NCI-H510A (cell line): ENCODE results near the gene ADGRL3.
A peak's percentile ranks its signal among the peaks of the same experiment; 100 is the strongest.
"Not testable (repeated sequence)": the region's sequence is repeated elsewhere in the genome, so short reads cannot be mapped to it uniquely, and the experiment has no call there.

Experiments
- DNase-seq: peaks from one replicate; lab custom pipeline; 2025; lab: John Stamatoyannopoulos, UW

The ADGRL3 gene

GRCh38 chr4:61500883-61501282, 300.8 kb downstream of the ADGRL3 start:
- no peak for DNase-seq

GRCh38 chr4:61501812-61502211, 301.7 kb downstream of the ADGRL3 start:
- DNase-seq = no peak

DNA sequence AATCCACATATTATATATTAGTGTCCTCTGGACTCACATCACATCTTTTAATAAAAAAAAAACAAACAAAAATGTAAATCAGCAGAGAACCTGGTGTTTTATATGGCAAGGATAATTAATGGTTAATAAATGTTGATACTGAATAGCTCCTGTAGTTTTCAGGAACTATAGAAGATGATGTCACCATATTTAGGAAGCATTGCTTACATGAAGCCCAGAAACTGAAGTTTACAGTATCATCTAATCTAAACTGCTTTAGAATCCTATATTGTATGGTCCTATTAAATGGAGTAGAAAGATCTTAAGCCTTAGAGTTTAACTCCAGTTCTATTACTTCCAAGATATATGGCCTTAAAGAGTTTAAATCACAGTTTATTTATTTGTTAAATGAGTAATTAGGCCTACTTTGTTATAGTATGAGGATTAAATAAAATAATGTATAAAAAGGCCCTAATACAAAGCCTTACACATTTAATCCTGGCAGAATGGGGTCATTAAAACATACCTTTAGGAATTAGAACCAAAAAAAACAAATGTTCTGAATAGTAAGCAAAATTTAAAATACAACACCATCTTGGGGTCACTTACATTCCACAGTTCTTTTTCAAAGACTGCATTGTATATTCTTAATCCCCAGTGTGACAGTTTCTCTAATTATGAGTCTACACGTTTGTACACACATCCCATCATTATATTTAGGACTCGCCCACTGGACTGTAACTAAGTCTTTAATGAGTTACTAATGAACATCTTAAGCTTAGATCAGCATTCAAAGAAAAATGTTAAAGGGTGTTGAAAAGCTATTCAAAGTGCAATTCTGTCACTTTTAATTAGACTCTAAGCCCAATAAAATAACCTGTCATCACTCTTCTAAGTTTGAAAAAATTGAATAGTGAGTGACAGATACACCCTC, 305.9 kb downstream of the ADGRL3 start:
- DNase-seq = no peak

GRCh38 chr4:61507091-61507490, 307.0 kb downstream of the ADGRL3 start:
- DNase-seq = no peak

DNA sequence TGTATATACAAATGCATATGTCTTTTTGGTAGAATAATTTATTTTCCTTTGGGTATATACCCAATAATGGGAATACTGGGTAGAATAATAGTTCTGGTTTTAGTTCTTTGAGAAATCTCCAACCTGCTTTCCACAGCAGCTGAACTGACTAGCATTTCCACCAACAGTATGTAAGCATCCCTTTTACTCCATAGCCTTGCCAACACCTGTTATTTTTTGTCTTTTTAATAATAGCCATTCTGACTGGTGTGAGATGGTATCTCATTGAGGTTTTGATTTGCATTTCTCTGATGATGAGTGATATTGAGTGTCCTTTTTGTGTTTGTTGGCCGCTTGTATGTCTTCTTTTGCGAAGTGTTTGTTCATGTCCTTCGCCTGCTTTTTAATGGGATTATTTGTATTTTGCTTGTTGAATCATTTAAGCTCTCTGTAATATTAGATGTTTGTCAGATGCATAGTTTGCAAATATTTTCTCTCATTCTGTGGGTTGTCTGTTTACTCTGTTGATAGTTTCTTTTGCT, 309.7 kb downstream of the ADGRL3 start:
- not testable (repeated sequence) for DNase-seq

DNA sequence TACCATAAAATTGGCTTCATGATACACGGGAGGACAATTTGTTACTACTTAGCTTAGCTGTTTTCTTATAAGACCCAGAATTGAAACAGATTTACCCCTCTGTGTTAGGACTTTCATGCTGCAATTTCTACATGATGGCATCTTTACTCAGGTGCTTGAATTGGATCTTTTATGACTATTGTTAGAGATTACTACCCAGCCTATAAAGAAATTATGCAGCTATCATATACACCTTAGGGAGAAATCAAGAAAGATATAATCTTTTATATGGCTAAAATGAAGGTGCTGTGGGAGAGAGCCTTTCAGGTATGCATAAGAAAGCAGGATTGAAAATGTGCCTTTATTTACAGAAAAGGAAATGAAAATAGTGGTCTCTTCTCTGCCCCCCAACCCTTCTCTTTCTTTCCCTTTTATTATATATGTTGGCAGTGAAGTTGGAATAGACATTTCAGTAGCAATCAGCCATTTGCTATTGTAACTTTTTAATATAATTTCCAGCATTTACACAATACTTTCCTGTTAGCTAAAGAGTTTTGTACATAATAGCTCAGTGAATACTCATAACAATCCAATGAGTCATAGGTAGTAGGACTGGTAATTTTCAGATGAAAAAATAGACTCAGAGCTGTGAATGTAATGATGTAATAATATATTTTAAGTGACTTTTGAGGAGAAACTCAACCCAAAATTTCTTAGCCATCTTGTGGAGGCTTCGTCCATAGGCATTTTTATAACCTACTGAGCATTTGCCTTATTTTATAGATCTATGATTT, 311.8 kb downstream of the ADGRL3 start:
- DNase-seq = no peak

DNA sequence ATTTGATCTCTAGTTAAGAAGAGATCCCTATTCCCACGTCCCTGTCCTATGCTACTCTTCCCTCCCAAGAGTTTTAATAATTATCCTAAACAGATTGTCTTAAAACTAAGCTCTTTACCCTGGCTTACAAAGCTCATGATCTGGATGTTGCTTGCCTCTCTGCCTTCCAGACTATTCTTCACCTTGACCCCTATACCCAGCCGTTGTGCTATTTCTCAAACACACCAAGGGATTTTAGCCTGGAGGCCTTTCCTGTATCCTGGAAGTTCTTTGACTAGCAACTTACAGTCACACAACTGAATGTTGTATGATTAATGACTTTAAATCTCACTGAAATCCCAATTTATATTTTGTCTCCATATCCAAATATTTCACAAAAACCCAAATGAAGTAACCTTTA, 314.9 kb downstream of the ADGRL3 start:
- no peak for DNase-seq

- DNase-seq = no peak
Measured at GRCh38 chr4:61517144-61517543, 317.0 kb downstream of the ADGRL3 start.

GRCh38 chr4:61520166-61520565, 320.0 kb downstream of the ADGRL3 start:
- no peak for DNase-seq

DNA sequence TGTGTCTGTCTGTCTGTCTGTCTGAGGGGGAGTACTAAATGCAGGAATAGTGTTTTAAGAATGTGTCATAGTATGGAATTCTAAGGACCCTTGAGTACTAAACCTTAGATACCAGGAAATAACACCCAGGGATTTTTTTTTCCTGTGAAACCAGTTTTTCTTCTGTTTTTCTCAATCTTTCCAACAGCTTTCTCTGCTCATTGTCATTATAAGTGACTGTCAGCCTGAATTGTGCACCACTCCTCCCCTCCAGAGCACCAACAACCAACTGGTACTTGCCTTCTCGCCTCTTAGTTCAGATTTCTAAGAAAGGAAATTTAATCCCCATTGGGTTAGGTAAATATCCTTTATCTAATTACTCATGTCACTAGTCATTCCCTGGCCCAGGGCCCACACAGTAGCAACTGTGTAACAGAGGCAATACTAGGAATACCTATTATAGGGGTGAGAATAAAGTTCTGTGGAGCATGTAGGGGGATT, 320.6 kb downstream of the ADGRL3 start:
- DNase-seq = no peak

- DNase-seq = no peak
Measured at GRCh38 chr4:61521451-61521850, 321.3 kb downstream of the ADGRL3 start.

GRCh38 chr4:61522312-61522711, 322.2 kb downstream of the ADGRL3 start:
- no peak for DNase-seq

GRCh38 chr4:61527888-61528287, 327.8 kb downstream of the ADGRL3 start:
- DNase-seq = no peak

DNA sequence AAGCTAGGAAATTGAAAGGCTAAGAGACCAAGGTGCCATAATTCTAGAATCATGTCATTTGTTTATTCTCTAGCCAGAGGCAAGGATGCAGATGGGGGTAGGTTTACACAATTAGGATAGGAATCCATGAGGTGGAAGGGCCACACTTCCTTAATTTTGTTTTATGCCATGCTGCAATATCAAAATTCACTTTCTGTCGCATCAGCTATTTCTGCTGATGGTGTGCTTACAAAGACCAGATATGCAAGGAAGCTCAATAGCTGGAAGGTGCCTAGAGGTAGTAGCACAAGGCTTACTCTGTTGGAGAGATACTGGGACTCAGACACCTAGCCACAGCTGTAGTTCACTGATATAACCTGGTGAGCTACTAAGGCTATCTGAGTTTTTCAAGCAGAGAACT, 328.5 kb downstream of the ADGRL3 start:
- DNase-seq = no peak

DNA sequence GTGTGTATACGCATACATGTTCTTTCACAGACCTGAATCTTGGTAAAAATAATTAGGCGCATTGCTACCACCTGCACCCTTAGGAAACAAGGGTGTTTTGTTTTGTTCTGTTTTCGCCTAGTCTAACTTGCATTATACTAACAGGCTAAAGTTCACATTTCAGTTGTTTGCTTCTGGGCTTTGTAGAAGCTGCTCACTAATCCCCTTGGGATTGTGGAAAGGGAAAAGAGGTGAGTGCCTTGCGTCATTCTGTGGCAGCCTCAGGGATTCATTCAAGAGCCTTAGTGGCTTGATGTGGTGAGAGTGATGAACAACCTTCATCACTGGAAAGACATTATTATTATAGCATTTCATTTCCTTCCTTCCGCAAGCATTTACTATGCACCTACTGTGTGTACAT, 331.1 kb downstream of the ADGRL3 start:
- no peak for DNase-seq

- DNase-seq = no peak
Measured at GRCh38 chr4:61532336-61533000, 332.3 kb downstream of the ADGRL3 start.

GRCh38 chr4:61533140-61533539, 333.0 kb downstream of the ADGRL3 start:
- no peak for DNase-seq

- peak; percentile 22 for DNase-seq
Measured at GRCh38 chr4:61540944-61541343, 340.8 kb downstream of the ADGRL3 start.

DNA sequence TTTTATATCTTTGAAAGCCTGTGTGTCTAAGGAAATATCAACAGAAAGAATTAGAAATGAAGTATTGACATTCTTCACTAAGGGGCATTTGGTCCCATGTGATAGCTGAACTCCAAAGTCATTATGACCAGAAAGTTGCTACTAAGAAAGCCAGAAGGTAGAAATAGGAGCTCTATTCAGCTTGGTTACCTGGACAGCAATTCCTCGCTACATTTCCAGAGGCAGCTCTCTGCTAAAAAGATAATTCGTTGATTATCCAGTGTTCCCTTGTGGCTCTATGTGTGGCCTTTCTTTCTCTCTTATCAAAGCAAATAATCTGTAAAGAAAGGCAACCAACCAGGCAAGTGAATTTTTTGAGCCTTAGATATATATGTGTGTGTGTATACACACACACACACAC, 341.3 kb downstream of the ADGRL3 start:
- peak; percentile 12 for DNase-seq

DNA sequence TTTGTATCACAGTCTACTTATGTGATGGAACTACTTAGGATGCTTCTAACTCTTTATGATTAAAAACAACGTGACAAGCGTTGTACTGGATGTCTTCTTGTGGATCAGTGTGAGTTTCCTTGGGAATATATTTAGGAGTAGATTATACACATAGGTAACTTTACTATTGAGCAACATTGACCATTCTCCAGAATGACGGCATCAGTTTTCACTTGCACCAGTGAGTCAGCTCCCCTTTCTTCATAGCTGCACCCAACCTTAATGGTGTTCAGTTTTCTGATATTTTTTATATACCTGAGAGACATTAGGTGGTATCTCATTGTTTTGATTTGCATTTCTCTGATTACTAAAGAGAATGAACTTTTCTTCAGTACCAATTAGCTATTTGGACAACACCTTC, 343.9 kb downstream of the ADGRL3 start:
- no peak for DNase-seq

- DNase-seq = no peak
Measured at GRCh38 chr4:61545902-61546480, 345.9 kb downstream of the ADGRL3 start.

GRCh38 chr4:61549336-61549735, 349.2 kb downstream of the ADGRL3 start:
- no peak for DNase-seq
